AG10803 (cell line): ENCODE results near the gene AQP12B.

Experiments used
- DNase-seq: peaks from one replicate; pipeline ENCODE4 v3.0.0; 2010; ENCODE audit warnings: low read depth
- H3K4me3 ChIP-seq: 2 replicates; pipeline ENCODE4 v1.5.1; 2011; ENCODE audit warnings: mild to moderate bottlenecking, low read length, control low read depth
- TF ChIP-seq, protein P1 (sequence below): conservative IDR thresholded peaks from 2 replicates; pipeline ENCODE4 v1.5.1; 2011; ENCODE audit warnings: mild to moderate bottlenecking, low read length, control low read depth, inconsistent platforms

The AQP12B gene

DNA sequence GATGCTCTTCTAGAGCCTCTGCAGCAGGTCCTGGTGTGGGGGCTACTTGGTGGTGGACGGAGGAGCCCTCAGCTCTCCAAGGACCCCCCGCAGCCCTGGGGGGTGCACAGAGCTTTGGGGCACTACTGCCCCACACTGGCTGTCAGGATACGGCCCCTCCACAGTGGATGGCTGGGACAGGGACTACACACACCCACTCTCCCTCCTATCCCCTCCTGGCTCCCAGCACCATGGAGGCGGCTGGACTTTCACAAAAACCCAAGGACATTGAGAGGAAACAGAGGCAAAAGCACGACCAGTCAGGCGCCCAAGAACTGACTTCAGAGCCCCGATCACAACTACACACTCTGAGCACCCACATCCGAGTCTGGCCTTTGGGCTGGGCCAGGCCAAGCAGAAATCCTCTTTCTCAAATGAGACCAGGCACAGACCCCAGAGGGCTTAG, 44.8 kb downstream of the AQP12B start:
- TF ChIP-seq, protein P1, sequence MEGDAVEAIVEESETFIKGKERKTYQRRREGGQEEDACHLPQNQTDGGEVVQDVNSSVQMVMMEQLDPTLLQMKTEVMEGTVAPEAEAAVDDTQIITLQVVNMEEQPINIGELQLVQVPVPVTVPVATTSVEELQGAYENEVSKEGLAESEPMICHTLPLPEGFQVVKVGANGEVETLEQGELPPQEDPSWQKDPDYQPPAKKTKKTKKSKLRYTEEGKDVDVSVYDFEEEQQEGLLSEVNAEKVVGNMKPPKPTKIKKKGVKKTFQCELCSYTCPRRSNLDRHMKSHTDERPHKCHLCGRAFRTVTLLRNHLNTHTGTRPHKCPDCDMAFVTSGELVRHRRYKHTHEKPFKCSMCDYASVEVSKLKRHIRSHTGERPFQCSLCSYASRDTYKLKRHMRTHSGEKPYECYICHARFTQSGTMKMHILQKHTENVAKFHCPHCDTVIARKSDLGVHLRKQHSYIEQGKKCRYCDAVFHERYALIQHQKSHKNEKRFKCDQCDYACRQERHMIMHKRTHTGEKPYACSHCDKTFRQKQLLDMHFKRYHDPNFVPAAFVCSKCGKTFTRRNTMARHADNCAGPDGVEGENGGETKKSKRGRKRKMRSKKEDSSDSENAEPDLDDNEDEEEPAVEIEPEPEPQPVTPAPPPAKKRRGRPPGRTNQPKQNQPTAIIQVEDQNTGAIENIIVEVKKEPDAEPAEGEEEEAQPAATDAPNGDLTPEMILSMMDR = no peak
- no peak overlapping the region for H3K4me3 ChIP-seq
- no peak for DNase-seq

DNA sequence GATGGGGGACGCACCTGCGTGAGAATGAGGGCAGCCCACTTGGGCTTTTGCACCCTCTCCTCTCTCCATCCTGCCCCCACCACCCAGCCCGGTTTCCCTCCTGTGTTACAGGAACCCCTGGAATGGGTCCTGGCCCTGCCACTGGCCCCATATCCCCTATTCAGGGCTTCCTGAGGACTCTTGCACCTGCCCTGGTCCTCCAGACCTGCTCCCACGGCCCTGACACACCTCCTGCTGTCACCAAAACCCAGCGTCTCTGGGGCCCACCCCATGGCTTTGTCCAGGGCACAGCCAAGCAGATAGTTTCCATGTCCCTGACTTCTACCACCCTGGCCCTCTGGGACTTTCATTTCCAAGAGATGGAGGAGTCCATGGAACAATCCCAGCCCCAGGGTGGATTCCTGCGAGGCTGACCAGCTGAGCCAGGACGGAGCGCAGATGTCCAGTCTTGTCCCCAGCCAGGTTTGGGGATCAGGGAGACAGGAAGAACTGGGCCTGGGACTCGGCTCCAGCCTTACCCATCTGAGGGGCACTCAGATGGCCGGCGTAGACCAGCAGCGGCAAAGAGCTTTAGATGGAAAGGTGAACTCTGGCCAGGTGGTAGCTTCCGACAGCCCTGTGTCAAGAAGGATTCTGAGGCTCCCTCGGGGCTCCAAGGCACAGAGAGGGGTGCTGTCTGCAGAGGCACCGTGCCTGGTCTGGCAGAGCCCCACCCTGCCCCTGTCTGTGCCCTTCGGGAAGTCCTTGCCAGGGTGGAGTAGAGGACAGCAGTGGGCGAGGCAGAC, 45.4 kb downstream of the AQP12B start:
- H3K4me3 ChIP-seq = no peak overlapping the region
- DNase-seq = no peak
- TF ChIP-seq, protein P1 = no peak

- TF ChIP-seq, protein P1 = no peak
- no peak overlapping the region for H3K4me3 ChIP-seq
- no peak for DNase-seq
Measured at GRCh38 chr2:240636563-240637115, 46.0 kb downstream of the AQP12B start.

- H3K4me3 ChIP-seq = no peak overlapping the region
- DNase-seq = no peak
- TF ChIP-seq, protein P1 = no peak
Measured at GRCh38 chr2:240635998-240636547, 46.6 kb downstream of the AQP12B start.

DNA sequence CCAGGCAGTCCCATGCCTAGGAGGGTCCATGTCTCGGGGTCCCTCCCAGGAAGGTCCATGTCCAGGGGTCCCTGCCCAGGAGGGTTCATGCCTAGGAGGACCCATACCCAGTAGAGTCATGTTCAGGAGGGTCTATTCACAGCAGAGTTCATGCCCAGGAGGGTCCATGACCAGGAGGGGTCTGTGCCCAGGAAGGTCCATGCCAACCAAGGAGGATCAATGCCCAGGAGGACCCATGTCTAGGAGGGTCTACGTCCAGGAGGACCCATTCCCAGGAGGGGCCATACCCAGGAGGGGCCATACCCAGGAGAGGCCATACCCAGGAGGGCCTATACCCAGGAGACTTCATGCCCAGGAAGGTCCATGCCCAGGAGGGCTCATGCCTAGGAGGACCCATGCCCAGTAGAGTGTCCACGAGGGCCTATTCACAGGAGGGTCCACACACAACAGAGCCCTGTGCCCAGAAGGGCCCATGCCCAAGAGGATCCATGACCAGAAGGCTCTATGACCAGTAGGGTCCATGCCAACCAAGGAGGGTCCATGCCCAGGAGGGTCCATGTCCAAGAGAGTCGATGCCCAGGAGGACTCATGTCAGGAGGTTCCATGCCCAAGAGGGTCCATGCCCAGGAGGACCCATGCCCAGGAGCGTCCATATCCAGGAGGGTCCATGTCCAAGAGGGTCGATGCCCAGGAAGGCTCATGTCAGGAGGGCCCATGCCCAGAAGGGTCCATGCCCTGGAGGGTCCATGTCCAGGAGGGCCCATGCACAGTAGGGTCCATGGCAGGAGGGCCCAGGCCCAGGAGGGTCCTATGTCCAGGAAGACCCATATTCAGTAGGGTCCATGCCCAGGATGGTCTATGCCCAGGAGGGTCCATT, 47.3 kb downstream of the AQP12B start:
- H3K4me3 ChIP-seq = no peak overlapping the region
- no peak for DNase-seq
- TF ChIP-seq, protein P1 = no peak

DNA sequence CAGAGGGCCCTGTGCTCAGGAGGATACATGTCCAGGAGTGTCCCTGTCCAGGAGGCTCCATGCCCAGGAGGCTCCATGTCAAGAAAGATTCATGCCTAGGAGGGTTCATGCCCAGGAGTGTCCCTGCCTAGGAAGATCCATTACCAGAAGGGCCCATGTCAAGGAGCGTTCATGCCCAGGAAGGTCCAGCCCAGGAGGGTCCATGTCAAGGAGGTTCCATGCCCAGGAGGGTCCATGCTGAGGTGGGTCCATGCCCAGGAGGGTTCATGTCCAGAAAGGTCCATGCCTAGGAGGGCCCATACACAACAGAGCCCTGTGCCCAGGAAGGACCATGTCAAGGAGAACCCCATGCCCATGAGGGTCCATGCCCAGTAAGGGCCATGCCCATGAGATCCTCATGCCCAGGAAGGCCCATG, 50.4 kb downstream of the AQP12B start:
- no peak for DNase-seq
- TF ChIP-seq, protein P1 = no peak
- H3K4me3 ChIP-seq = no peak overlapping the region
